UCSD-AML1 (cell line): ENCODE measurements around the gene APOL1.
A peak's percentile ranks its signal among the peaks of the same experiment; 100 is the strongest.
"Not testable (repeated sequence)": the region's sequence is repeated elsewhere in the genome, so short reads cannot be mapped to it uniquely, and the experiment has no call there.

Experiments
- DNase-seq: peaks from one replicate; lab custom pipeline; 2025; ENCODE audit not compliant: unreplicated experiment; lab: John Stamatoyannopoulos, UW

APOL1 gene

DNA sequence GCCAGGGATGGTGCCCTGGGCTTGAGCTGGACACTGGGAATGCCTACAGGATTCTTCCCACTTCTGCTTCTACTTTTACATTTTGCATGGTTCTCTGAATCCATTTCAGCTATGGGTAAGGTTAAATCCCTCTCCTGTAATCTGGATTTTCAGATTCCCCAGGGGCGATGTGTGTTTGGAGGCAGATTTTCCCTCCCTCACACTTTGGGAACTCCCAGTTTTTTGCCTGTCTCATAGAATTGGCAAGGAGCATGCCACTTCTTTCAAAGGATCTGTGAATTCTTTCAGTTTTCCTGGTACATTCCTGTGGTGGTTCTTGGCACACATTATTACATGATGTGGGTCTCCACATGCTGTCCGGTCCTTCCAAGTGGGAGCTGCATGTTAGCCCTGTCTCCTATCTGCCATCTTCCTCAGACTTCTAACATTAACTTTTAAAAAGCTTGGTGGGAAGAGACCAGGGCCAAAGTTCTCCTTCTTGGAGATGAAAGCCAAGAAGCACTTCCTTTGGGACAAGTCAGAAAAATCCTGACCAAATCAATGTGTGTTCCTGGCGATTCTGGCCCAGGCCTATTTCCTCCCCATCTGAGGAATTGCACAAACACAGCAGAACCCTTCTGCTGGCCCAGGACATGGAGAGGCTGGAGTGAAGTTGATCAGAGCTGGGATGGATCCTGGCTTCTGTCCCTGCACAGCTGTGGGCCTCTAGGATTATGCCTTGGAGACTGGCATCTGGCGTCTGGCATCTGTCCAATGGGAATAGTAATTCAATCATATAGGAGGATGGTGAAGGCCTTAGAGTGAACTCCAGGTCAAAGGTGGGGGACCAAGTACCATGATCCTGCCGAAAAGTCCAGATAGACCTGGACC lies 8.2 kb upstream of the APOL1 start:
- no peak for DNase-seq

DNA sequence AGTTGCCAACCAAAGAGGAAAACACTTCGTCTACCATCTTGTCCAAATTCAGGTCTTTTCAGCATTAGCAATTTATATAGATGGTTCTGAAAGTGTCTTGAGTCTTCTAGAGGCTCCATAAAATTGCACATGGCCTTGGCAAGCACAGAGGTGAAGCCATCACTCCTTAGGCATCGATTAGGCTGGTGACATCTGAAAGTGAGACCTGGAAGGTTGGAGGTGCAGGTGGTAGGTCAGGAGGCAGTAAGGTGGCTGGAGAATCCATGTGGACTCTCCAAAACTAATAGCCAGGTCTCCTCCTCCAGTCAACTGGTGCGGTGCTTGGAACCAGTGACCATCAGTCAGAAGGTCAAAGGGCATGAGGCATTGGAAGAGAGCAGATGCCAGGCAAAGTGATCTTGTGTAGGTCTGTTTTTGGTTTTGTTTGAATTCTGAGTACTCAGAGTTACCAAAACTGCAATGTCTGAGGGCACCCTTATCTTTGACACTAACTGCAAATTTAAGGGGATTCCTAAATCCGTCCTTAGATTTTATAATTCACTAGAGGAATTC lies 7.1 kb upstream of the APOL1 start:
- no peak for DNase-seq

DNA sequence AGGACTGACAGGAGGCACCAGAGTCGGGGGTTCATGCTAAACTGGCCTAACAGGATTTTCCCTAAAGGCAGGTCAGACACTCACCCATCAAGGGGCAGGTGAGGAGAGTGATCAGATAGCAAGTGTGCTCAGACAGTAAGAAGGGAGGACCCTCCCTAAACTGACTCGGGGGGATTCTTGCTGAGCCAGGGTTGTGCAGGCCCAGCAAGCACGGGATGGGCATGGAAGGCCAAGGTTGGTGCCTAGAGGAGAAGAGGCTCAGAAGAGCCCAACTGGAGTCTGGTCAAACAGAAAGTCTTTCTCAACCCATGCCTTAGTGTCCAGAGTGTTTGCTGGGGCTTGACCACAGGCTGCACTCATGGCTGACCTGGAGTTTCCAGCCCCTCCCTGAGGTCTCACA lies 6.2 kb upstream of the APOL1 start:
- DNase-seq, result no peak

DNA sequence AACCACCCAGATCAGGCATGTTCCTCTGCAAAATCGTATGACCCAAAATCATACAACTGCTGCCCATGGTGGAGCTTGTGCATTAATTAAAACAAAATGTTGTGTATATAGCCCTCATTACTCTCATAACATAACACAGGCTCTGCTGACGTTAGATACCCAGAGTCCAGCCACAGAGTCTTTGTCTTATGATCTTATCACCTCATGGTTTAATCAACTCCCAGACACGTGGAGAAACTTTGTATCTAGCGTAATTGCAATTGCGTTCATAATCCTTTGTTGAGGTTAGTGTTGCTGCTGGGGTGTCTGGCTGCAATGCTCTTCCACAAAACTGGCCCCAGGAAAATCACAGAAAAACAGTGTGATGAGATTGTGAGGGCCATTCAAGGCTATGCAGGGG lies 5.0 kb upstream of the APOL1 start:
- no peak for DNase-seq

DNA sequence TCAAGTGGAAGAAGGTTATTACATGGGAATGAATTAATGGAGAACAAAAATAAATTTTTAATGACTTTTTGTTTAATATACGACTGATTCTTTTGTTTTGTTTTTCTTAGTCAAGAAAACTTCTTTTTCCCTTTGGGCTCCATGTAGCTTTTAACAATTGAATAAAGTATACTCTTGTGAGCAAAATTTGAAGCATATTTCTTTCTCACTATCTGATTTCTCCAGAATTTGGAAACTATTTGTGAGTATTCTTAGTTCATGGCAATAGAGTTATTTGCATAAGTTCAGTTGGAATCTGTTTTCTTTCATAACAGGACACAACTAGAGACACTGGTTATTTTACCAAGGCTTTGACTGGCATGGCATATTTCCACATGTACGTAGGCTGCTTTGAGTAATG lies 3.8 kb upstream of the APOL1 start:
- DNase-seq, result no peak

DNA sequence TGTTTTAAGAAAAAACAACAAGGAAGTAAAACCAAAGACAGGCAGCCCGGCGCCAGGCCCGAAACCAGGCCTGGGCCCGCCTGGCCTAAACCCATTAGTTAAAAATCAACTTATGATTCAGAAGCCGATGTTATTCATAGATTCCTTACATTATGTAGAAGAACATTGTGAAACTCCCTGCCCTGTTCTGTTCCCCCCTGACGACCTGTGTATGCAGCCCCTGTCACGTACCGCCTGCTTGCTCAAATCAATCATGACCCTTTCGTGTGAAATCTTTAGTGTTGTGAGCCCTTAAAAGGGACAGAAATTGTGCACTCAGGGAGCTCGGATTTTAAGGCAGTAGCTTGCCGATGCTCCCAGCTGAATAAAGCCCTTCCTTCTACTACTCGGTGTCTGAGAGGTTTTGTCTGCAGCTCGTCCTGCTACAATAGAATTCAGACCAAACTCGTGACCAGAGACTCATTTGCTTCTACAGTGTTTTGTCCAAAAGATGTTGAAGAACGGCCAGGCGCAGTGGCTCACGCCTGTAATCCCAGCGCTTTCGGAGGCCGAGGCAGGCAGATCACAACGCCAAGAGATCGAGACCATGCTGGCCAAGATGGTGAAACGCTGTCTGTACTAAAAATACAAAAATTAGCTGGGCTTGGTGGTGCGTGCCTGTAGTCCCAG lies 2.5 kb upstream of the APOL1 start:
- not testable (repeated sequence) for DNase-seq

DNA sequence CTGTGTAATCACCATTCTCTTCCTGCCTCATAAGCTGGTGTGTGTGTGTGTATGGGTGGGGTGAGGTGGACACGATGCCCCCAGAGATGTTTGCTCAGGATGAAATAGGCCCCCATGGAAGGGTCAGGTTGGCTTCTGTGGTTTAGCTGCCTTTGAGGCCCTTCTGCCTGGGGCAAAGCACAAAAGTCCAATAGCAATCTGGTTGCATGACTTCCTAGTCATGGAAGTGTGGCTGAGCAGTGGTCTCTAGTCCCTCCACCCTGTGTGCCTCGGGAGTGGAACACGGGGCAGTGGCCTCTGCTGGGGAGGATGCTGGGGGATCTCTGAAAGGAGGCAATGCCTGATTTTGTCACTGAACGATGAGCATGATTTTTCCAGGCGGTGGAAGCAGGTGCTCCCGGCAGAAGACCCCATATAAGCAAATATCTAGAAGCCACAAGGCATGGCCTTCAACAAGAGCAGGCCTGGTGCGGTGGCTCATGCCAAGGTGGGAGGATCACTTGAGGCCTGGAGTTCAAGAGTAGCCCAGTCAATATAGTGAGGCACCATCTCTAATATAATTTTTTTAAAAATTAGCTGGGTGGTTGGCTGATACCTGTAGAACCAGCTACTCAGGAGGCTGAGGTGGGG lies 839 bp upstream of the APOL1 start:
- not testable (repeated sequence) for DNase-seq

DNA sequence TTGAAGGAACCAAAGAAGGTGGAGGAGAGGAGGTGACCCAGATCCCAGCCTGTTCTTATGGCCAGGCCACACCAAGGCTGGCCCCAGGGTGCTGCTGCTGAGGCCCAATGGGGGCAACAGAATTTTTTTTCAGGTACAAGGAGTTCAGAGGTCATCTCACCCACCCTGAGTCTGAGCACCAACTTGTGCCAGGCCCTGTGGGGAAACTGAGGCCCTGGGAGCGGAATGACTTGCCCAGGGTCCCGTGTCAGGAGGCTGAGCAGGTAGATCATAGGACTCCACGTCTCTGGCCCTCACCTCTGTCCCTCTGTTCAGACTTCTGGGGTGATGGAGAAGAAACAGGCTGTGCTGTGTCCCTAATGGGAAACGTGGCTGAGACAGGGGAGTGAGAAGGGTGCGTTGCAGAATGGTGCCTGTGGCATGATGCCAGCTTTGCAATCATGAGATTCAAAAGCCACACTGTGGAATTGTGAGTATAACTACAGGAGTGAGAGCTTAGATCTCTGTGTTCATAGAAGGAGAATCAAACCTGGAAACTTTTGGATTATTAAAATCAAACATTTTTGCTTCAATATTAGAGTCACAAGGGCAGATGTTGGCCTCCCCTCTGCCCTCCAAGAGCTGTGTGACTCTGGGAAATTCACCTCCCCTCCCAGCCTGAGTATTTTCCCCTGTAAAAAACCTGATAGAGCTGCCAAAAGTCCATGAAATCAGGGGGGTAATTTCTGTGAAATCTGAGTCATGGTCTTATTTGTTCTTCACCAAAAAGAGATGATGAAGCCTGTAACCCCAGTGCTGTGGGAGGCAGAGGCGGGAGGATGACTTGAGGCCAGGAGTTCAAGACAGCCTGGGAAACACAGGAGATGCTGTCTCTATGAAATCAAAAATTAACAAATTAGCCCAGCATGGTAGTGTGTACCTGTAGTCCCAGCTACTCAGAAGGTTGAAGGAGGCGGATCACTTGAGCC lies 874 bp downstream of the APOL1 start:
- DNase-seq, result no peak

DNA sequence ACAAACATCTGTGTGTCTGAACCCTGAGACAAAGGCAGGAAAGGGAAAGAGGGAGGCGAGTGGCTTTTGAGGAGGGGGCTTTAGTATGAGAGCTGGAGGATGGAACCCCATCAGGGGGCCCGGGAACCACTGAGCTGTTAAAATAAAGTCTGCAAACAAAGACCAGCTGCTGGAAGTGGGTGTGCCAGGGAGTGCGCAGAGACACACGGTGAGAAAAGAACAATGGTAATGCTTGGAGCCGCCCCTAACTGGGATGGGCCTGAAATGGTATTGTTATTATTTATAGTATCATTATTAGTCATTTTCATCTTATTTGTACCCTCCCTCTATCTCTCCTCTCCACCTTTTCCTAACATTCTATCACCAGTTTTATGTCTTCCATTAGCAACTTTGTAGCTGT lies 2.6 kb downstream of the APOL1 start:
- DNase-seq, result not testable (repeated sequence)

DNA sequence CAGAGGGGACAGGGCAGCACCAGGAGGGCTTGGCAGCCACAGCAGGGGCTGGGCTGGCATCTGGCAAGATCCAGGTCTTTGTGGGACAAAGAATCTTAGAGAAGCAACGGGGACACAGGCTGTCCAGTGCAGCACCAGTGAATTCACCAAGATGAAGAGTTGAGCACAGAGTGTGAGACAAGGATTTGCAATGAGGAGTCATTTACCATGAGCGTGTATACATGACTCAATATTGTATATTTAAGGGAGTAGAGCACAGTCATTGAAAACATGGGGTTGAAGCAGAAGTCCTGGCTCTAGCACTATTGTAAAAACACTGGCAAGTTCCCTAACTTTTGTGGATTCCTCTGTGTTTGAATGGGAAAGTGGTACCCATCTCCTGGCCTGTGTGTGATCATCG lies 3.5 kb downstream of the APOL1 start:
- no peak for DNase-seq

DNA sequence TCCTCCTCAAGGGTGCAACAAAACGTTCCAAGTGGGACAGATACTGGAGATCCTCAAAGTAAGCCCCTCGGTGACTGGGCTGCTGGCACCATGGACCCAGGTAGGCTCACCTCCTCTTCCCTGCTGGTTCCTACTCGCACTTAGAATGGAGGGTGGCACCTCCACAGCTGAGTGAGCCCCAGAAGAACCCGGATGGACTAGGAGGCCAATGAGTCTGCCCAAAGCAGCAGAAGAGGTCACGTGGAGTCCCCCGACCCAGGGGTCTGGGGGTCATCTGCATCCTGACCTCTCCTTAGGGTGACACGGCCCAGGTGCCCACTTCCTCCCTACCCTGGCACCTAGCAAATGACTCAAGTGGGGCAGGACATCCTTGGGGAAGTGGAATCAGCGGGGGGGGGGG lies 4.4 kb downstream of the APOL1 start:
- no peak for DNase-seq

DNA sequence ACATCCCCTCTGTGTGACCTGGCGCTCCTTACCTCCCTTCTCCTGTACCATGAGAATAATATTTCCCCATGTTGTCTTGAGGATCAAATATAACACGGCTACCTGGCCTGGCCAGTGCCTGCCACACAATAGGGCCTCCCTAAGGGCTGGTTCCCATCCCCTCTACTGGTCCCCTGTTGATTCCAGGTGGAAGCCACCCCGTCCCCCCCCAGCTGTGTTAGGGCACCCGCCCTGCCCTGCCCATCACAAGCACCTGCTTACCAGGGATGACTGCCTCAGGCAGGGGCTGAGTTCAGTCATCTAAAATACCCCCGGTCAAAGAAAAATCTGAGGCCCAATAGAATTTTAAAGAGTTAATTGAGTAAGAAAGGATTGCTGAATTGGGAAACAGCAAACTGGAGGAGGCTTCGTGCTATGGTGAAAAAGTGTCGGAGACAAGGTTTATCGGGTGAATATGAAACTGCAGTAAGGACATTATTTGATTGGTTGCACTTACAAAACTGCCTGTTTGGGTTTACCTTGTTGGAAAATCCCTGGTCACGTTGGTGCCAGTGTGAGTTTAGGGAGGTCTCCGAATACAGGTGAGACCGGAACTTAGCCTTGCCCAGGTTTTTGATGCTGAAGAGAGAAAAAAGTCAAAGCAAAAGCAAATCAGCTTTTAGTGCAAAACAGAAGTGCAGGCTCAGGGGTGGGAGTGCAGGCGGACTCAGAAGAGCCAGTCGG lies 5.2 kb downstream of the APOL1 start:
- DNase-seq, result no peak

DNA sequence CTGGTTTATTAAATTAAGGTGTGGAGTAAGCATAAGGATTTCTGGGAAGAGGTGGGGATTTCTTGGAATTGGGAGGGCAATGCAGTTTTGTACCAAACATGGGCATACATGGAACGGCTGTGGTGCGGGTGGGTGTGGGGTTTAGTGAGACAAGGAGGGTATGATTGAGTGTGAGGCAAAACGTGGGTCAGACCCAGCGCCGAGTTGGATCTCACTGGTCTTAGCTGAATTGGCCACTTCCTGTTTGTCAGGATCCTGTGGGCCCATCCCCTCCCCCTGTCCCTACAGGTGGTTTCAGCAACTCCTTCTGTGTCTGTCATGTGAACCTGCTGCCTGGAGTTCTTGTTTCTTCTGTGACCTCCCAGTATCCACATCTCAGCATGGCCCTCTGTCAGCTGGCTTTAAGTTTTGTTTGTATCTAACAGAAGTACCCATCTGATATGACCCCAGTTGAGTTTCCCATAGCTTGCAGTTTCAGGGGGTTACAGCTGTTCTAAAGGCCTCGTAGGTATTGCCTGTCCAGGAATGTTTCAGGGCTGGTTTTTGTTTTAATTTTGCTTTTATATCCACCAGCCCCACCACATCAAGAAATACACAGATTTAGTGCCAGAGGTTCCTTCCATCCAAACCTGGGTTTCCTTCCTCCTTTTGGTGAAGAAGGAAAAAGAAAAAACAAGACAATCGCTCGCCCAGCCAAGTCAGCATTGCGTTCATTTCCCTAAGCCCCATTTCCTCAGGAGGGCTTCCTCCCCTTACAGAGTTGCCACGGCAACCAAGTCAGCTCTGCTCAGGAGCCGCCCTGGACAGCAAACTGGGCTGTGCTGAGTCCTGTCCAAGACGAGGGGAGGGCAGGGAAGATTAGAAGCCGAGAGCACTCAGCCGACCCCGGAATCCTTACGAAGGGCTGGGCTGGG lies 6.0 kb downstream of the APOL1 start:
- DNase-seq, result peak; percentile 44

DNA sequence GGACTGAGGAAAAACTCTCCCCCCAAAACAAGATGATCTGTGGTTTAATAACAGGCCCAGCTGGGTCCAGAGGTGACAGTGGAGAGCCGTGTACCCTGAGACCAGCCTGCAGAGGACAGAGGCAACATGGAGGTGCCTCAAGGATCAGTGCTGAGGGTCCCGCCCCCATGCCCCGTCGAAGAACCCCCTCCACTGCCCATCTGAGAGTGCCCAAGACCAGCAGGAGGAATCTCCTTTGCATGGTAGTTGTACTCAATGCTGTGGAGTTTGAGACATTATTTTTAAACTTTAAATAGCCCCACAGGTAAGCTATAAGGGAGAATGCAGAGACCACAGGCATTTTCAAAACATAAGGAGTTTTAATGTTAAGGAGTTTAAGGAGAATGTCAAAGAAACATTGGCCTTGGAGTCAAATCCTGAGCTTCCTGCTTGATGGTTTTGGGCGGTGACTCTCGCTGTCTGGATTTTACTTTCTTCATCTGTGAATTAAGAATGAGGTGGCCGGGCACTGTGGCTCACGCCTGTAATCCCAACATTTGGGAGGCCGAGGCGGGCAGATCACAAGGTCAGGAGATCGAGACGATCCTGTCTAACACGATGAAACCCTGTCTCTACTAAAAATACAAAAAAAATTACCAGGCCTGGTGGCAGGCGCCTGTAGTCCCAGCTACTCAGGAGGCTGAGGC lies 6.8 kb downstream of the APOL1 start:
- DNase-seq, result no peak

DNA sequence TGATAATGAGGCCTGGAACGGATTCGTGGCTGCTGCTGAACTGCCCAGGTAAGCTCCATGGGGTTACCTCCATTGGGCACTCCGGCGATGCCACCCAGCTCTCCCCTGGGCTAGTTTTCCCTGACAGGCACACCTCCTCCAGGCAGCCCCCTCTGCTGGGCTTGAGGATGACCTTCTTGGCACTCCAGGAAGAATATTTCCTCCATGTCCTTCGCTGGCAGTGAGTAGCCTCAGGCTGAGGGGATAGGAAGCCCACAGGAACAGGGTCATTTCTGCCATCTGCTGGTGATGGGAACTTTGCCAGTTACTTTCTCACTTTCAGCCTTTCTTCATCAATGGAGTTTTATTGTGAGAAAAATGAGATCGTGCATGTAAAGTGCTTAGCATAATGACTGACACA lies 8.7 kb downstream of the APOL1 start:
- not testable (repeated sequence) for DNase-seq

DNA sequence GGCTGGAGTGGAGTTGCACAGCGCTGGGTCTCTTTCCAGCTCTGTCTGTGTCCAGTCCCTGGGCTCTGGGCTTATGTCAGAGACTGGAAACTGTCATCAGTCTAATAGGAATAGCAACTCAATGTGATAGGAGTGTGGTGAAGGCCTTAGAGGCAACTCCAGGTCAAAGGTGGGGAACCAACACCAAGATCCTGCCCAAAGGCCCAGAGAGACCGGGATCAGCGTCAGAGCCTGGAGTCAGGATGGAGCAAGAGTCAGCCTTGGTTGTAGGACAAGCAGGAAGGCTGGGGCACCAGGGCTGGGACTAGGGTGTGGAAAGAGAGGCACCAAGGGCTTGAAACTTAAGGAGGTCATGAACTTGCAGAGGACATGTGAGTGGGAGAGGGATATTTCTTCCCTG lies 9.4 kb downstream of the APOL1 start:
- DNase-seq, result not testable (repeated sequence)

DNA sequence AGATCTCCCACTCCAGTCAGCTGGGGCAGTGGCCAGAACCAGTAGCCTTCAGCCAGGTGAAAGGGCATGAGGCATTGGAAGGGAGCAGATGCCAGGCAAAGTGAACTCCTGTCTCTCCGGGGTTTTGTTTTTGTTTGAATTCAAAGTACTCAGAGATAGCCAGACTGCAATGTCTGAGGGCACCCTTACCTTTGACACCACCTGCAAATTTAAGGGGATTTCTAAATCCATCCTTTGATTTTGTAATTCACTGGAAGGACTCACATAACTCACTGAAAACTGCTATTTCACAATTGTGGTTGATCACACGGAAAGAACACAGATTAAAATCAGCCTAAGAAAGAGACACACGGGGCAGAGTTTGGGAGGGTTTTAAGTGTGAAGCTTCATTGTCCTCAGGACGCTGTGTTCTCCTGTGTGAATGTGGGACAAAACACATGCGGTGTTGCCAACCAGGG lies 10.3 kb downstream of the APOL1 start:
- DNase-seq, result not testable (repeated sequence)
